ENCODE results near the gene PTGDR2.

Gene PTGDR2

DNA sequence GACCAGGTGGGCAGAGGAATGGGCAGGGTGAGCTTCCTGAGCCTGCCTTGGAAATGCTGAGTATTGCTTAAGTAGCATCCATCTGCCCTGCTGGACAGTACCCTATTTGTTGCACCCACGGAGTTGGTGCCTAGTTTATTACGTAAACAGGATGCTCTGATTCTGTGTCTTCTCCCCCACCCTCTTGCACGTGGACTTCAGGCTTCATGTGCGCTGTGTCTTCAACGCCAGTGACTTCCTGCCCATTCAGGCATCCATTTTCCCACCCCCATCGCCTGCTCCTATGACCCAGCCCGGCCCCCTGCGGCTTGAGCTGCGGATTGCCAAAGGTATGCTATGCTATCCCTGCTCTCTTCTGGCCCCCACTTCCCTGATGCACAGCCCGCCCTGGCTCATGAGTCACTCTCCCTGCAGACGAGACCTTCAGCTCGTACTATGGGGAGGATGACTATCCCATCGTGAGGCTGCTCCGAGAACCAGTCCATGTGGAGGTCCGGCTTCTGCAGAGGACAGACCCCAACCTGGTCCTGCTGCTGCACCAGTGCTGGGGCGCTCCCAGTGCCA is 17.3 kb upstream of the PTGDR2 start:
- Histone ChIP-seq H3K4me1 (ENCODE audit: control insufficient read depth in 1 of 2, insufficient read depth in 2 of 2, low read length in 2 of 2) (peaks cover 8 to 15% of the 10 kb centered on the region in 2 donors), H3K27me3 (ENCODE audit: low read depth, low read length) (no peaks in the 10 kb centered on the region), H3K27ac (ENCODE audit: low read length) (no peak overlapping the region), H3K9me3 (ENCODE audit: control insufficient read depth in 1 of 2, low read length in 2 of 2) (no peaks in the 10 kb centered on the region), H3K36me3 (ENCODE audit: control insufficient read depth in 1 of 2, insufficient read depth in 2 of 2, low read length in 2 of 2) (no peaks in the 10 kb centered on the region), H3K4me3 (ENCODE audit: low read depth in 1 of 2, low read length in 2 of 2) (no peak overlapping the region)

DNA sequence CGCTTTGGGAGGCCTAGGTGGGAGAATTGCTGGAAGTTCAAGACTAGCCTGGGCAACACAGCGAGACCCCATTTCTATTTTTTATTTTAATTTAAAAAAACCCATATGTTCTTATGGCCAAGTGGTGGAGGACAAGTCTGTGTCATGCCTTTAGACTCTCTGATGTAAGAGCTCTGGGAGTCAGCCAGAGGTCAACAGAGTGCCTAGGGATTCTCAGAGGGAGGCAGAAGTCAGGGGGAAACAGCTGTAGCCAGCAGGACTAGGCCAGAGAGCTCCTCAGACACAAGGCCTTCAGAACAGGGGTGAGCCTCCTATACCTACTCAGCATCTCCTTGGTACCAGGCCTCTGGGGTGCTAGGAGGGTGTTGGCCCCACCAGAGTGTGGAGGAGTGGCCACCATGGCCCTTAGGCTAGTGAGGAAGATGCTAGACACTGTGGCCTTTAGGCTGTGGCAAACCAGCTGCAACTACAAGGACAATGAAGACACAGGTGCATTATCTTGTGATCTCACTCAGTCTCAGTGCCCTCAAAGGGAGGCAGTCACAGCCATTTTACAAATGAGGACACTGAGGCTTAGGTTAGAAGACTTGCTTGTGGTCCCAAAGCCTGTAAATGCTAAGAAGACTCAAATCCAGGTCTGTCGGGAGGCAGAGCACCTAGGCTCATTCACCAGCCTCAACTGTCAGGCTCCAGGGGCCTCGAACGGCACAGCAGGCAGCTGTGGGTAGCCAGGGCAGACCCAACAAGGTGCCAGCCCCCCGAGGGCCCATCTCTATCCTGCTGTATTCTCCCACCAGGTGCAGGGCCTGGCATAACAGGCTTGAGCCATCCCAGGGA is 16.6 kb upstream of the PTGDR2 start:
- Histone ChIP-seq H3K4me3 (ENCODE audit: low read depth in 1 of 2, low read length in 2 of 2) (no peak overlapping the region), H3K27ac (ENCODE audit: low read length) (no peak overlapping the region)

DNA sequence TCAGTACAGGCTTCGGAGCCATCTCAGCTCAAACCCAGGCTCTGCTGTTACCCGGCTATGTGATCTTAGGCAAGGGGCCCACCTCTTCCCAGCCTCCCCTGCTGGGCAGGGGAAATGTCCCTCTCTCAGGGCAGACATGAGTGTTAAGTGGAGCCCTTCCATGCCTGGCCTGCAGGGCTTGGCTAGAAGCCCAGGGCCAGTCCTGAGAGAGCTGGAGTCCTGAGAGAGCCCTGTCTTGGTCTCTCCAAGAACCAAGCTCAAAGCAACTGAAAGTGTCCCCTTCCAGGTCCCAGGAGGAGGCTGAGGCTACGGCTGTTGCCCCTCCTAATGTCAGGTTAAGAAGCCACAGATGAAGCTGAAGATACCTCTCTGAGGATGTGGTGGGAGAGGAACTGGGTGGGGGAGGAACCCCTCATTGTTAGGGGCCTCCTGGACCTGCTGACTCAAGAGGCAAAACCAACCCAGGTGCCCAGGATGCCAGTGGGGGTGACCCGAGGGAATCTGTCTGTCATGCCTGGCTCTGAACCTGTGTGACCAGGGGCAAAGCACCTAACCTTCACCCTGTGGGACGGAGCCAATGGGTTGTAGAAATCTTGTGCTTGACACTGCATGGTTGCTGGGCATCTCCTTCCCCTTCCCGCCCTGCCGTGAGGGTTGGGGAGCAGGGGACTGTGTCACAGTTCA is 15.8 kb upstream of the PTGDR2 start:
- Histone ChIP-seq H3K27me3 (ENCODE audit: low read depth, low read length) (no peaks in the 10 kb centered on the region), H3K27ac (ENCODE audit: low read length) (no peak overlapping the region), H3K36me3 (ENCODE audit: control insufficient read depth in 1 of 2, insufficient read depth in 2 of 2, low read length in 2 of 2) (no peaks in the 10 kb centered on the region), H3K4me3 (ENCODE audit: low read depth in 1 of 2, low read length in 2 of 2) (no peak overlapping the region), H3K4me1 (ENCODE audit: control insufficient read depth in 1 of 2, insufficient read depth in 2 of 2, low read length in 2 of 2) (peaks cover 8 to 15% of the 10 kb centered on the region in 2 donors), H3K9me3 (ENCODE audit: control insufficient read depth in 1 of 2, low read length in 2 of 2) (no peaks in the 10 kb centered on the region)

More for the DNA sequence above, 16.6 kb upstream of the PTGDR2 start:
- Histone ChIP-seq H3K9me3 (ENCODE audit: control insufficient read depth in 1 of 2, low read length in 2 of 2) (no peaks in the 10 kb centered on the region), H3K36me3 (ENCODE audit: control insufficient read depth in 1 of 2, insufficient read depth in 2 of 2, low read length in 2 of 2) (no peaks in the 10 kb centered on the region), H3K27me3 (ENCODE audit: low read depth, low read length) (no peaks in the 10 kb centered on the region), H3K4me1 (ENCODE audit: control insufficient read depth in 1 of 2, insufficient read depth in 2 of 2, low read length in 2 of 2) (peaks cover 8 to 15% of the 10 kb centered on the region in 2 donors)

DNA sequence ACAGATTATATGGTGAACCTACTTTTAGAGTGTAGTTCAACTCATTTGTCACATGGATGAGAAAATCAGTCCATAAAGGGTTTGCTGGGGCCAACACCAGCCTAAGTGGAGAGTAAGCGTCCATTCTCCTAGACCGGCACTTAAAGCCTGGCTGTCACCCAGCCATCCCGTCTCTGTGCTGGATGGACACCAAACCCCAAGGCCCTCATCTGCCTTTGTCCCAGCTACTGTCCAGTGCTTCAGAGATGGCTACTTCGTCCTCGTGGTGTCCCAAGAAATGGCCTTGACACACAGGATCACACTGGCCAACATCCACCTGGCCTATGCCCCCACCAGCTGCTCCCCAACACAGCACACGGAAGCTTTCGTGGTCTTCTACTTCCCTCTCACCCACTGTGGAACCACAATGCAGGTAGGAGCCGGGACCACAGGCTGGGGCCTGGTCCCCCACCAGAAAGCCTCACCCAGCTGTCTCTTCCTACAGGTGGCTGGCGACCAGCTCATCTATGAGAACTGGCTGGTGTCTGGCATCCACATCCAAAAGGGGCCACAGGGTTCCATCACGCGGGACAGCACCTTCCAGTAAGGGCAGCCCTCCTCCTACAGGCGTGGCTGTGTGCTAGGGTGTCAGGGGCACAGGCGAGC is 15.1 kb upstream of the PTGDR2 start:
- H3K27me3 ChIP-seq (ENCODE audit: low read depth, low read length) = no peaks in the 10 kb centered on the region
- no peak overlapping the region for H3K4me3 ChIP-seq (ENCODE audit: low read depth in 1 of 2, low read length in 2 of 2)
- peaks cover 8 to 15% of the 10 kb centered on the region in 2 donors for H3K4me1 ChIP-seq (ENCODE audit: control insufficient read depth in 1 of 2, insufficient read depth in 2 of 2, low read length in 2 of 2)
- no peak overlapping the region for H3K27ac ChIP-seq (ENCODE audit: low read length)
- no peaks in the 10 kb centered on the region for H3K36me3 ChIP-seq (ENCODE audit: control insufficient read depth in 1 of 2, insufficient read depth in 2 of 2, low read length in 2 of 2)
- no peaks in the 10 kb centered on the region for H3K9me3 ChIP-seq (ENCODE audit: control insufficient read depth in 1 of 2, low read length in 2 of 2)

GRCh38 chr11:60870276-60870675 is 14.5 kb upstream of the PTGDR2 start:
- Histone ChIP-seq H3K4me1 (ENCODE audit: control insufficient read depth in 1 of 2, insufficient read depth in 2 of 2, low read length in 2 of 2) (peaks cover 8 to 15% of the 10 kb centered on the region in 2 donors), H3K27ac (ENCODE audit: low read length) (no peak overlapping the region), H3K36me3 (ENCODE audit: control insufficient read depth in 1 of 2, insufficient read depth in 2 of 2, low read length in 2 of 2) (no peaks in the 10 kb centered on the region), H3K27me3 (ENCODE audit: low read depth, low read length) (no peaks in the 10 kb centered on the region), H3K9me3 (ENCODE audit: control insufficient read depth in 1 of 2, low read length in 2 of 2) (no peaks in the 10 kb centered on the region), H3K4me3 (ENCODE audit: low read depth in 1 of 2, low read length in 2 of 2) (no peak overlapping the region)

GRCh38 chr11:60869451-60869825 is 13.7 kb upstream of the PTGDR2 start:
- no peak overlapping the region for H3K4me3 ChIP-seq (ENCODE audit: low read depth in 1 of 2, low read length in 2 of 2)
- H3K36me3 ChIP-seq (ENCODE audit: control insufficient read depth in 1 of 2, insufficient read depth in 2 of 2, low read length in 2 of 2) = no peaks in the 10 kb centered on the region
- H3K27me3 ChIP-seq (ENCODE audit: low read depth, low read length) = no peaks in the 10 kb centered on the region
- H3K27ac ChIP-seq (ENCODE audit: low read length) = no peak overlapping the region
- H3K9me3 ChIP-seq (ENCODE audit: control insufficient read depth in 1 of 2, low read length in 2 of 2) = no peaks in the 10 kb centered on the region
- peaks cover 8 to 15% of the 10 kb centered on the region in 2 donors for H3K4me1 ChIP-seq (ENCODE audit: control insufficient read depth in 1 of 2, insufficient read depth in 2 of 2, low read length in 2 of 2)

- H3K36me3 ChIP-seq (ENCODE audit: control insufficient read depth in 1 of 2, insufficient read depth in 2 of 2, low read length in 2 of 2) = no peaks in the 10 kb centered on the region
- H3K27ac ChIP-seq (ENCODE audit: low read length) = no peak overlapping the region
- no peak overlapping the region for H3K4me3 ChIP-seq (ENCODE audit: low read depth in 1 of 2, low read length in 2 of 2)
- peaks cover 8 to 15% of the 10 kb centered on the region in 2 donors for H3K4me1 ChIP-seq (ENCODE audit: control insufficient read depth in 1 of 2, insufficient read depth in 2 of 2, low read length in 2 of 2)
- H3K9me3 ChIP-seq (ENCODE audit: control insufficient read depth in 1 of 2, low read length in 2 of 2) = no peaks in the 10 kb centered on the region
- no peaks in the 10 kb centered on the region for H3K27me3 ChIP-seq (ENCODE audit: low read depth, low read length)
Measured at GRCh38 chr11:60868682-60869450, 13.1 kb upstream of the PTGDR2 start.

GRCh38 chr11:60867871-60868681 is 12.3 kb upstream of the PTGDR2 start:
- H3K4me3 ChIP-seq (ENCODE audit: low read depth in 1 of 2, low read length in 2 of 2) = no peak overlapping the region
- no peaks in the 10 kb centered on the region for H3K27me3 ChIP-seq (ENCODE audit: low read depth, low read length)
- H3K36me3 ChIP-seq (ENCODE audit: control insufficient read depth in 1 of 2, insufficient read depth in 2 of 2, low read length in 2 of 2) = no peaks in the 10 kb centered on the region
- no peaks in the 10 kb centered on the region for H3K9me3 ChIP-seq (ENCODE audit: control insufficient read depth in 1 of 2, low read length in 2 of 2)
- no peak overlapping the region for H3K27ac ChIP-seq (ENCODE audit: low read length)
- peaks cover 8 to 15% of the 10 kb centered on the region in 2 donors for H3K4me1 ChIP-seq (ENCODE audit: control insufficient read depth in 1 of 2, insufficient read depth in 2 of 2, low read length in 2 of 2)

DNA sequence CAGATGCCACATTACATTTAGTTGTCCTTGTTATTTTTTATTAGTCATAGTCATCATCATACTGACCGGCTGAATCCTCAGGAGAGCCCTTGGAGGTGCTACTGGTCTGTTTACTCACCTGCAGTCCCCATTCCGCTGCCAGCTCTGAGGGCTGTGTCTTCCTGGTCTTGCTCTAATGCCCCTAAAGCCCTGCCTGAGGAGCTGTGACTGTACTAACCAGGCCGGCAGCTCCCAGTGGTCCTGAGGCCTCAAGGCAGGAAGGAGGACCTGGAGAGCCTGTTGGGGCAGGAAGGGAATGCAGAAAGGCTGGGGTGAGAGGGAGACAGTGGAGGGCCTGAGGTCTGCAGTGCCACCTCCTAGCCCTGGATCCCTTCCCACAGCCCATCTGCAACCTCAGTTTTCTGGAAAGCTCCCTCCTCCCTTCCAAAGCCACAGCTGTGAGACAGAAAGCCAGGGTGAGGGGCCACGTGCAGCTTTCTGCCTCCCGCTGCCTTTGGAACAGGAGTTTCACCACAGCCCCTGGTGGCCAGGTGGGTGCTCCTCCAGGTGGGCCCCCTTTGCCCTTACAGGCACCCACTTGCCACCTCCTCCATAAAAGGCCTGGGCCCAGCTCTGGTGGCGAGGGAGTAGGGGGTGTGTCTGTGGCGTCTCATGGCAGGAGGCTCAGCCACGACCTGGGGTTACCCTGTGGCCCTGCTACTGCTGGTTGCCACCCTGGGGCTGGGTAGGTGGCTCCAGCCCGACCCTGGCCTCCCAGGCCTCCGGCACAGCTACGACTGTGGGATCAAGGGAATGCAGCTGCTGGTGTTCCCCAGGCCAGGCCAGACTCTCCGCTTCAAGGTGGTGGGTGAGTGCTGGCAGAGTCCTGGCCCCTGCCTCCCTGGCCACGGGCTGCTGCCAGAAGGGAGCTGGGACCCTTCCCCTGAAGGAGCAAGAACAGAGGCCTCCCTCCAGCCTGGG is 11.4 kb upstream of the PTGDR2 start, which contains the start of gene ZP1:
TSS of gene ZP1 (plus strand) at position 632 of the 960 bp plus-strand sequence. CDS start at position 652, 20 bp downstream.
- H3K9me3 ChIP-seq (ENCODE audit: control insufficient read depth in 1 of 2, low read length in 2 of 2) = no peaks in the 10 kb centered on the region
- peaks cover 3 to 8% of the 10 kb centered on the region in 2 donors for H3K4me1 ChIP-seq (ENCODE audit: control insufficient read depth in 1 of 2, insufficient read depth in 2 of 2, low read length in 2 of 2)
- H3K27ac ChIP-seq (ENCODE audit: low read length) = no peak within 1 kb of the TSS
- no peaks in the 10 kb centered on the region for H3K36me3 ChIP-seq (ENCODE audit: control insufficient read depth in 1 of 2, insufficient read depth in 2 of 2, low read length in 2 of 2)
- H3K4me3 ChIP-seq (ENCODE audit: low read depth in 1 of 2, low read length in 2 of 2) = no peak within 1 kb of the TSS
- no peaks in the 10 kb centered on the region for H3K27me3 ChIP-seq (ENCODE audit: low read depth, low read length)

Data from muscle layer of duodenum (tissue), 2 donors.